Gastrocnemius medialis (tissue), 4 donors: ENCODE data around the gene SETD3. TPM values are rescaled to one million over a fixed set of nuclear protein-coding genes. Genes with fewer than 3 reads are reported as not detected.
A peak's percentile ranks its signal among the peaks of the same experiment; 100 is the strongest.

Source experiments
- ATAC-seq, 2 donors: fragments of 150-250 bp; one replicate each; pipeline ENCODE4 v1.9.1; 2016
- DNase-seq, 2 donors: peaks; one replicate each; pipeline ENCODE4 v3.0.0-alpha.2; 2019
- H3K27ac ChIP-seq, 4 donors: fragments of 200-600 bp; sonication (generic); 1 replicate in 1 of 4; 2 replicates in 3 of 4; pipeline ENCODE4 v1.5.1; 2016 to 2018; ENCODE audit warnings: mild to moderate bottlenecking in 2 of 4, moderate library complexity in 1 of 4
- H3K27me3 ChIP-seq, 3 donors: fragments of 200-600 bp; sonication (generic) in 2 of 3; 1 replicate in 1 of 3; 2 replicates in 2 of 3; pipeline versions ENCODE4 v1.5.1 to v1.6.0; 2016 to 2019; ENCODE audit warnings: mild to moderate bottlenecking in 1 of 3, moderate library complexity in 1 of 3
- H3K36me3 ChIP-seq, 2 donors: fragments of 200-600 bp; sonication (generic) in 1 of 2; one replicate each; pipeline ENCODE4 v1.5.1; 2017 to 2018
- H3K4me1 ChIP-seq, 2 donors: fragments of 200-600 bp; sonication (generic) in 1 of 2; one replicate each; pipeline ENCODE4 v1.5.1; 2016 to 2017; ENCODE audit warnings: mild to moderate bottlenecking in 2 of 2
- H3K4me3 ChIP-seq, 4 donors: fragments of 200-600 bp; sonication (generic) in 3 of 4; 1 replicate in 1 of 4; 2 replicates in 3 of 4; pipeline ENCODE4 v1.5.1; 2016 to 2019; ENCODE audit warnings: mild to moderate bottlenecking in 2 of 4
- H3K9me3 ChIP-seq, 3 donors: fragments of 200-600 bp; sonication (generic) in 2 of 3; 1 replicate in 1 of 3; 2 replicates in 2 of 3; pipeline ENCODE4 v1.5.1; 2016 to 2019
- CTCF ChIP-seq, 5 experiments: fragments of 450-650 bp in 3 of 5; fragments of 200-600 bp in 2 of 5; sonication (generic) in 2 of 5; IDR thresholded peaks in 4 of 5; conservative IDR thresholded peaks in 1 of 5; 1 replicate in 4 of 5; 2 replicates in 1 of 5; pipeline ENCODE4 v1.5.1; 2016 to 2019; ENCODE audit warnings: antibody characterized with exemption in 5 of 5, mild to moderate bottlenecking in 3 of 5, moderate library complexity in 3 of 5
- POLR2A ChIP-seq, 2 donors: fragments of 450-650 bp; IDR thresholded peaks; one replicate each; pipeline ENCODE4 v1.6.1; 2017; ENCODE audit warnings: antibody characterized with exemption in 2 of 2, mild to moderate bottlenecking in 2 of 2, moderate library complexity in 2 of 2
- in situ Hi-C, 4 donors: fragments of 200-750 bp; cut with MboI; loops; one replicate each; pipeline versions ENCODE4 v1.15.0 to v1.8.0; 2017; ENCODE audit warnings: low sequenced_read_pairs in 4 of 4
- intact Hi-C: fragments of 100-400 bp; cut with DNase I; formaldehyde crosslinking; loops from one replicate; pipeline ENCODE4 v1.15.1; 2023; ENCODE audit warnings: low total_unique reads
- total RNA-seq, 4 donors: library from RNA; depleted of rRNA; stranded (reverse); fragments of >200 nt; gene quantifications; one replicate each; pipeline versions ENCODE4 v1.1.0 to v1.2.3, GENCODE V29; 2016

Gene SETD3
- total RNA-seq, 4 donors from 2014 or later, result 116 to 170 (median 117) TPM

- TF ChIP-seq CTCF (IDR thresholded peaks at IDR 0.05 in 4 of 5, conservative IDR thresholded peaks at IDR 0.05 in 1 of 5) (no peak), POLR2A (IDR thresholded peaks at IDR 0.05) (no peak)
- Histone ChIP-seq H3K4me1 (peaks cover 18 to 20% of the 10 kb centered on the region in 2 donors), H3K36me3 (peaks cover 5 to 28% of the 10 kb centered on the region in 2 donors), H3K27ac (peak overlapping the region in 3 of 4 donors; percentile 6 to 87 (median 73)), H3K4me3 (no peak overlapping the region), H3K27me3 (no peaks in the 10 kb centered on the region), H3K9me3 (no peaks in the 10 kb centered on the region)
- intact Hi-C loops, result no loop called here
- DNase-seq, result no peak
- in situ Hi-C loops, result no loop called here
- ATAC-seq, result no peak
Observed at GRCh38 chr14:99395909-99396530, 84.6 kb downstream of the SETD3 start.

GRCh38 chr14:99394602-99395156 is 86.0 kb downstream of the SETD3 start:
- ATAC-seq (no peak), DNase-seq (no peak)
- no peaks in the 10 kb centered on the region for H3K9me3 ChIP-seq
- H3K36me3 ChIP-seq, result peaks cover 5 to 16% of the 10 kb centered on the region in 2 donors
- H3K27me3 ChIP-seq, result no peaks in the 10 kb centered on the region
- peaks cover 18 to 20% of the 10 kb centered on the region in 2 donors for H3K4me1 ChIP-seq
- in situ Hi-C loops, result no loop called here
- H3K27ac ChIP-seq, result no peak overlapping the region
- H3K4me3 ChIP-seq, result no peak overlapping the region
- intact Hi-C loops, result no loop called here
- no peak for TF ChIP-seq CTCF (IDR thresholded peaks at IDR 0.05 in 4 of 5, conservative IDR thresholded peaks at IDR 0.05 in 1 of 5)
- TF ChIP-seq POLR2A (IDR thresholded peaks at IDR 0.05), result no peak

GRCh38 chr14:99393059-99393655 is 87.5 kb downstream of the SETD3 start:
- no peaks in the 10 kb centered on the region for H3K27me3 ChIP-seq
- in situ Hi-C loops, result no loop called here
- TF ChIP-seq CTCF (IDR thresholded peaks at IDR 0.05 in 4 of 5, conservative IDR thresholded peaks at IDR 0.05 in 1 of 5) (peak; percentile 34 to 68 (median 39)), POLR2A (IDR thresholded peaks at IDR 0.05) (no peak)
- ATAC-seq (no peak), DNase-seq (no peak)
- no peak overlapping the region for H3K27ac ChIP-seq
- intact Hi-C loops, result no loop called here
- peaks cover 16 to 24% of the 10 kb centered on the region in 2 donors for H3K4me1 ChIP-seq
- no peaks in the 10 kb centered on the region for H3K9me3 ChIP-seq
- peaks cover 0 to 2% of the 10 kb centered on the region in 2 donors for H3K36me3 ChIP-seq
- no peak overlapping the region for H3K4me3 ChIP-seq

- in situ Hi-C loops, result no loop called here
- H3K4me3 ChIP-seq, result no peak overlapping the region
- no peaks in the 10 kb centered on the region for H3K27me3 ChIP-seq
- DNase-seq, result no peak
- H3K27ac ChIP-seq, result no peak overlapping the region
- peaks cover 9 to 14% of the 10 kb centered on the region in 2 donors for H3K4me1 ChIP-seq
- no peak for TF ChIP-seq CTCF (IDR thresholded peaks at IDR 0.05 in 4 of 5, conservative IDR thresholded peaks at IDR 0.05 in 1 of 5)
- TF ChIP-seq POLR2A (IDR thresholded peaks at IDR 0.05), result no peak
- intact Hi-C loops, result no loop called here
- H3K9me3 ChIP-seq, result no peaks in the 10 kb centered on the region
- ATAC-seq, result no peak
- H3K36me3 ChIP-seq, result no peaks in the 10 kb centered on the region
Observed at GRCh38 chr14:99391671-99392070, 89.0 kb downstream of the SETD3 start.
